Aorta (tissue), 5 donors: ENCODE measurements around the gene SLC15A3. TPM values are rescaled to one million over a fixed set of nuclear protein-coding genes. Genes with fewer than 3 reads are reported as not detected.
"Not testable (repeated sequence)": the region's sequence is repeated elsewhere in the genome, so short reads cannot be mapped to it uniquely, and the experiment has no call there.

Experiments
- ATAC-seq: fragments of 200-7000 bp; cut with Tn5 transposase; one replicate; pipeline ENCODE4 v1.9.1; 2022; ENCODE audit warnings: moderate library complexity; ENCODE audit not compliant: low FRiP score
- DNase-seq, 2 donors: peaks; one replicate each; pipeline ENCODE4 v3.0.0-alpha.2; 2020
- H3K27ac ChIP-seq, 2 donors: one replicate each; pipeline ENCODE4 v1.5.1; 2013; ENCODE audit warnings: low read length in 2 of 2, mild to moderate bottlenecking in 2 of 2, moderate library complexity in 2 of 2, control low read depth in 1 of 2, inconsistent platforms in 1 of 2, low read depth in 1 of 2
- H3K27me3 ChIP-seq, 2 donors: one replicate each; pipeline ENCODE4 v1.6.1; 2013; ENCODE audit warnings: control low read depth in 1 of 2, low read length in 1 of 2, mild to moderate bottlenecking in 1 of 2, moderate library complexity in 1 of 2; ENCODE audit not compliant: insufficient read depth in 2 of 2, control insufficient read depth in 1 of 2
- H3K36me3 ChIP-seq, 2 donors: one replicate each; pipeline ENCODE4 v1.6.1; 2013; ENCODE audit warnings: control low read depth in 1 of 2, low read length in 1 of 2, mild to moderate bottlenecking in 1 of 2; ENCODE audit not compliant: insufficient read depth in 2 of 2, control insufficient read depth in 1 of 2
- H3K4me1 ChIP-seq, 2 donors: one replicate each; pipeline ENCODE4 v1.6.1; 2013; ENCODE audit warnings: low read length in 2 of 2, control low read depth in 1 of 2, mild to moderate bottlenecking in 1 of 2, moderate library complexity in 1 of 2; ENCODE audit not compliant: insufficient read depth in 2 of 2, control insufficient read depth in 1 of 2
- H3K4me3 ChIP-seq, 2 donors: one replicate each; pipeline ENCODE4 v1.5.1; 2013; ENCODE audit warnings: low read length in 2 of 2, control low read depth in 1 of 2, mild to moderate bottlenecking in 1 of 2
- H3K9me3 ChIP-seq: one replicate; pipeline ENCODE4 v1.6.1; 2013; ENCODE audit warnings: mild to moderate bottlenecking, low read length; ENCODE audit not compliant: control insufficient read depth
- WGBS, 2 donors: extraction: QIAGEN DNeasy Blood & Tissue Kit; methylation state at CpG; one replicate each; pipeline ENCODE4 v1.1.7; 2013; 5-methylcytosine and 5-hydroxymethylcytosine counted together
- intact Hi-C, 2 donors: fragments of 100-400 bp; cut with DNase I; formaldehyde crosslinking; loops; one replicate each; pipeline versions ENCODE4 v1.14.2 to v1.15.0; 2022
- polyA plus RNA-seq, 2 donors: library from polyadenylated mRNA; stranded (reverse); fragments of 200-250 nt; gene quantifications; one replicate each; pipeline ENCODE4 v1.2.3, GENCODE V29; 2013
- total RNA-seq, 2 donors: library from RNA; stranded (reverse); fragmentation: NEBNext Ultra II Directional; extraction: Animal tissue kit (Norgen Biotek cat#: 25700); gene quantifications; one replicate each; pipeline ENCODE4 v1.2.1, GENCODE V29; 2021
- donor health status: healthy with polysubstance abuse.
- donor health status: Bipolar disorder and iron deficiency.
- donor health status: DM: no; HTN: no; CAD: no.
- donor health status: DM: no; HTN: no; CAD: no.
- donor health status: DM: yes; HTN: yes; CAD: no.

The SLC15A3 gene
- total and polyA plus RNA-seq, 4 donors: 21.2 to 47.8 (median 35.9) TPM

DNA sequence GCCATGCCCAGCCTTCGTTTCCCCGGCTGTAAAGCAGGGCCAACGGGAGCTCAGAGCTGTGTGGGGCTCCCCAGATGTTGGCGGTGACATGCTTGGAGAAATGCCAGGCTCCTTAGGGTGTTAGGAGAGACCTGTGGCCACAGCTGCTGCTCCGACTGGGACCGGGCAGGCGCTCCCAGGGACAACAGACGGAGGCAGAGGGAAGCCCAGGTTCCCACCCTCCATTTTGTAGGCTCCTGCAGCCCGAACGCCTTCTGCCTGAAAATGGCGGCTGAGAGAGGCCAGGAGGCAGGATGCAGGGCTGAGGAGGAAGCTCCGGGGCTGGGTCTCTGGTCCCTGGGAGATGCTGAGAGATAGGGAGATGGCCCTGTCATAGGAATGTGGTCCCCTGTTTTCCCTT is 29.5 kb upstream of the SLC15A3 start:
- Histone ChIP-seq H3K4me3 (no peak overlapping the region), H3K9me3 (no peaks in the 10 kb centered on the region), H3K27me3 (no peaks in the 10 kb centered on the region), H3K4me1 (no peaks in the 10 kb centered on the region), H3K36me3 (no peaks in the 10 kb centered on the region), H3K27ac (no peak overlapping the region)
- intact Hi-C loops: no loop called here
- no peak for DNase-seq
- WGBS, 2 donors: 79 to 86% methylated on average over 12 of the region's 12 CpGs
- no peak for ATAC-seq

DNA sequence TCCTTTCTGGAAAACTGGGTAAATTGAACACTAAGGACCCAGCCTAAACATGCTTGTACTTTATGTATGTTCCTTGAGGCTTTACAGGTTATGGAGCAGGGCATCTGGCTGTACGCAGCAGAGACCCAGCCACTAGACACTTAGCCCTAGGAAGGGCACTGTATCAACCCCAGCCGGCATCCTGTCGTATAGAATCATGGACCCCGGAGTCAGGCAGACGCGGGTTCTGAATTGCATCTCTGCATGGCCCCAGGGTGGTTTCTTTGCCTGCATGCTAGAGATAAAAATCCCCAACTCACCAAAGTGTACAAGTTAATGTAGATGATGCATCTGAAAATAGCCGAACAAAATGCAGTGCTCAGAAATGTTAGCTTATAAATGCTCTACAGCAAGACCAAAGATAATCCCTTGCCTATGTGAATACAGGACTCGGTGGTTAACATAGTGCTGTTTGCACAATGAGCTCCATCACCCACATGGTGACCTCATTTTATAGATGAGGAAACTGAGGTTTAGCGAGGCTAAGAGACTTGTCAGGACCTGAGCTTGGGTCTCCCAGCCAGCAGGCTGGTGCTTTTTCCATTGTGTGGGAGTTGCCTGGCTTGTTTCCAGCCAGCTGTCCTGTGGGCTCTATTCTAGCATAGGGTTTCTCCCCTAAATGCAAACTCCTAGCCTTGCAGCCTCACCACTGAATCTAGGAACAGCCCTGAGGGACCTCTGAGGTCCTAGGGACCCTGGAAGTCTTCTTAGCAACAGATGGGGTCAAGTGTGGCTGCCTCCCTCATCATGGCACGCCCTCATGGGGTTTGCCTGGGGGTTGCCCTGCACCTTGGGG is 26.8 kb upstream of the SLC15A3 start:
- ATAC-seq (no peak), DNase-seq (peak in 1 of 2 donors; percentile 42)
- intact Hi-C loops: no loop called here
- Histone ChIP-seq H3K9me3 (no peaks in the 10 kb centered on the region), H3K4me3 (no peak overlapping the region), H3K27ac (no peak overlapping the region), H3K4me1 (no peaks in the 10 kb centered on the region), H3K27me3 (no peaks in the 10 kb centered on the region), H3K36me3 (no peaks in the 10 kb centered on the region)
- WGBS, 2 donors: 74 to 80% methylated on average over 10 of the region's 10 CpGs

DNA sequence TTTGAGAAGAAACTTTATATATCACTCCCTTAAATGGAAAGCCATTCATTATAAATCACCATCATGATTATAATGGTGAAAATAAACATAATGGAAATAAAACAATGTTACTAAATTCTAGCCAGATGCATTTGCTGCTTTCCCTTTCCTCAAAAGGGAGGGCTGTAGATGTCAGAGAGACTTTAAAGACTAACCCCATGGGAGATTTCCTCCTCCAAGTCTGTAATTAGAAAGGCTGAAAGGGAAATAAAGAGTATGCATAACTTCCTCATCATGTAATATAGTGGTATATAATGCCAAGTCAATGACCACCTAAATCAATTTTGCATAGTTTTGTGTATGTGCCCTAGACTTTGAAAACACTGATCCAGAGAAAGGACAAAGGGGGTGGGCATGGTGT is 25.9 kb upstream of the SLC15A3 start:
- no peaks in the 10 kb centered on the region for H3K36me3 ChIP-seq
- DNase-seq: no peak
- no peak overlapping the region for H3K4me3 ChIP-seq
- H3K4me1 ChIP-seq: no peaks in the 10 kb centered on the region
- no peaks in the 10 kb centered on the region for H3K27me3 ChIP-seq
- H3K9me3 ChIP-seq: no peaks in the 10 kb centered on the region
- no peak for ATAC-seq
- no peak overlapping the region for H3K27ac ChIP-seq
- intact Hi-C loops: no loop called here

DNA sequence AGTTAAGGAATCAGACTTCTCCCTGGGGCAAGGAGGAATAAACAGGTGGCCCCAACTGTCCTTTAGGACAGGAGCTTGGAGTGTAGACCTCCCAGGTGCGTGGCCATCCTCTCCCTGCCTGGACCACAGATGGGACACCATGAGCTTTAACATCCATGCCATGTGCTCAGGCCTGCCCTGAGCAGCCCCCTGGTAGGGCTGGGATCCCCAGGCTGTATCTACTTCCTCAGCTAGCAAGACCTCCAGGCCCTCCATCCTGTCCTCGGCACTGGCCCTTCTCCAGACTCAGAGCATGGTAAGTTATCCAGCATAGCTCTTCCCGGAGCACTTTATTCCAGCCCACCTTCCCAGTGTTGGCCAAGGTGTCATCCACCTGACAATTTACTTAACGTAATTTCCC is 25.2 kb upstream of the SLC15A3 start:
- Histone ChIP-seq H3K36me3 (no peaks in the 10 kb centered on the region), H3K9me3 (no peaks in the 10 kb centered on the region), H3K4me1 (no peaks in the 10 kb centered on the region), H3K4me3 (no peak overlapping the region), H3K27me3 (no peaks in the 10 kb centered on the region), H3K27ac (no peak overlapping the region)
- 94 to 98% methylated on average over 4 of the region's 4 CpGs for WGBS, 2 donors
- intact Hi-C loops: no loop called here
- ATAC-seq (no peak), DNase-seq (peak in 1 of 2 donors; percentile 21)

DNA sequence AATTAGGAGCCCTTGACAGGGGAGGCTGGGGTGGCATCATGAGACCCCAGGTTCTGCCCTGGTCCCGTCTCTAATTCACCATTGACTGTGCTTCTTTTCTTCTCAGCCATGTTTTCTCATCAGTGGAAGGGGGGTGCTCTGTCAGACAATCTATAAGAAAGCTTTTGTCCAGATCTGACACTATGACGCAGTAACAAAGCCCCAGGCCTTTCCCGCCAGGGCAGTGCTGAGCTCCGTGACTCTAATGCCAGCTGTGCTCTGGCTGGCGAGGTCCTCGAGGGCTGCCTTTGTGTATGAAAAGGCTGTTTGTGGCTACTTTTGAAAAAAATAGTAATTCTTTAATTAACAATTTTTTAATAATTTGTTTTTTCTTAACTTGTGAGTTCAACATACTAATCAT is 22.8 kb upstream of the SLC15A3 start:
- H3K36me3 ChIP-seq: no peaks in the 10 kb centered on the region
- ATAC-seq (no peak), DNase-seq (peak; percentile 36 to 42)
- H3K9me3 ChIP-seq: no peaks in the 10 kb centered on the region
- no peaks in the 10 kb centered on the region for H3K27me3 ChIP-seq
- H3K4me1 ChIP-seq: no peaks in the 10 kb centered on the region
- intact Hi-C loops: no loop called here
- no peak overlapping the region for H3K27ac ChIP-seq
- no peak overlapping the region for H3K4me3 ChIP-seq
- WGBS, 2 donors: 96 to 98% methylated on average over 6 of the region's 6 CpGs

DNA sequence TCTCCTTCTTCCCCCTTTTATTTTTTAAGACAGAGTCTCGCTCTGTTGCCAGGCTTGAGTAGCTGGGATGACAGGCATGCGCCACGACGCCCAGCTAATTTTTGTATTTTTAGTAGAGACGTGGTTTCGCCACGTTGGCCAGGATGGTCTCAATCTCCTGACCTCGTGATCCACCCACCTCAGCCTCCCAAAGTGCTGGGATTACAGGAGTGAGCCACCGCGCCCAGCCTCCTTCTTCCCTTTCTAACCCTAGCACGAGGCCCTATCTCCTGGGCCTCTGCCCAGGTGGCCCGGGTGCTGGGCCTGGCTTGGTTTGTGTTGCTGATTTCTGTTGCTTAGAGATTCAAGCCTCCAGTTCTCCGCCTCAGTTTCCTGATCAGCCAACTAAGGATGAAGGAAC is 22.3 kb upstream of the SLC15A3 start:
- peak in 1 of 2 donors; percentile 18 for DNase-seq
- H3K36me3 ChIP-seq, H3K27me3 ChIP-seq, ATAC-seq, H3K27ac ChIP-seq, H3K4me1 ChIP-seq, H3K9me3 ChIP-seq, intact Hi-C loops, H3K4me3 ChIP-seq: not testable (repeated sequence)
- 87% methylated on average over 13 of the region's 13 CpGs for WGBS, 2 donors

DNA sequence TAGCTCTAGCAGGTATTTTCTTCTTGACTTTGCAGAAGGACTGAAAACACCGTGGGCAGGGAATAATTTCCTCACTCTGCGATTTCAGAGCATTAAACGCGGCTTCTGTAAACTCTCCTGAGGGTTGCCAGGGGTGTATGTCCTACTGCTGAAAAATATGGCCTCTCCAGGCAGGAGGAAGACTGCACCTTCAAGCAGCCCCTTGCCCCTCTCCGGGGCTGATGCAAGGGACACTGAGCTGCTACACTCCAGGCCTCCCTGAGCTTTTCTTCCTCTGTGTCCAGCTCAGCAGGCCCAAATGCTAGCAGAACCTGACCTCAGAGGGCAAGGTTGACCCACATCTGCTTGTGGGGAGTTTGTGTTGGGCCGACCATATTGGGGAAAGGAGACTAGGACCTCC is 21.7 kb upstream of the SLC15A3 start:
- H3K27me3 ChIP-seq: no peaks in the 10 kb centered on the region
- H3K27ac ChIP-seq: no peak overlapping the region
- DNase-seq (peak in 1 of 2 donors; percentile 13), ATAC-seq (no peak)
- H3K4me1 ChIP-seq: no peaks in the 10 kb centered on the region
- H3K9me3 ChIP-seq: no peaks in the 10 kb centered on the region
- no peaks in the 10 kb centered on the region for H3K36me3 ChIP-seq
- 81 to 82% methylated on average over 6 of the region's 6 CpGs for WGBS, 2 donors
- H3K4me3 ChIP-seq: no peak overlapping the region
- intact Hi-C loops: no loop called here

DNA sequence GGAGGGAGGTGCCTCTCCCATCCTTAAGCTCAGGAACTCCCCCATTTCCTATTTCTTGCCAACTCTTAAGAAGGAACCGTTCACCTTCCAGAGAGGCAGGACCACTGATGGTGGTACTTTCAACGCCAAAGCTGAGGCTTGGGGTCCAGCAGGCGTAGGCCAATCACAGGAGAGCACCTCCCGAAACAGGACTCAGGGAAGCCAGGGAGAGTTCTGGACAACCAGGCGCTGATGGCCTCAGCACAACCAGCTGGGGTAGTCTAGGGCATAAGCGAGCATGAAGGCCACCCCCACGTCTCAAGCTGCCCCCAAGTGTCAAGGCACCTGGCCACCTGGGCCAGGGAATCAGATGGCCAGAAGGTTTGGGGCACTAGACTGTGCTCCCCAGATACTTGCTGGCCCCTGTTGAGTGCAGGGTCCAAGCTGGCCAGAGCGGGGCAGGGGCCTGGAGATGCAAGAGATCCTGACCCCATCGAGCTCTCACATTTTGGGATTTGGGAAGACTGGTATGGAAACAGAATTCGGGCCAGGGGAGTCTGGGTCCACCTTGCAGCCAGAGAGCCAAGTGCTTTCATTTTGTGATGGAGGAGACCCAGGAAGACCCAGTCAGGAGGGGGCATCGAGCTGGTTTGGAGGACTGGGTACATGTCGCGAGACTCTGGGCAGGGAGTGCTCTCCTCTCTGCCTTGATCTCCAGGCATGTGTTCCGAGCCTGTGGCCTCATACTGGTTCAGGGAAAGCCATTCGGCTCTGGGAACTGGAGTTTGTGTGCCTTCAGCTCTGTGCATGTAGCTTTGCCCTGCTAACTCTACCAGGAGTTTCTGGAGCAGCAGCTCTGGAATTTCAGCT is 20.4 kb upstream of the SLC15A3 start:
- Histone ChIP-seq H3K9me3 (no peaks in the 10 kb centered on the region), H3K27ac (no peak overlapping the region), H3K4me3 (no peak overlapping the region), H3K4me1 (no peaks in the 10 kb centered on the region), H3K36me3 (no peaks in the 10 kb centered on the region), H3K27me3 (no peaks in the 10 kb centered on the region)
- DNase-seq (peak; percentile 40 to 51), ATAC-seq (no peak)
- 88 to 89% methylated on average over 15 of the region's 15 CpGs for WGBS, 2 donors
- intact Hi-C loops: no loop called here

DNA sequence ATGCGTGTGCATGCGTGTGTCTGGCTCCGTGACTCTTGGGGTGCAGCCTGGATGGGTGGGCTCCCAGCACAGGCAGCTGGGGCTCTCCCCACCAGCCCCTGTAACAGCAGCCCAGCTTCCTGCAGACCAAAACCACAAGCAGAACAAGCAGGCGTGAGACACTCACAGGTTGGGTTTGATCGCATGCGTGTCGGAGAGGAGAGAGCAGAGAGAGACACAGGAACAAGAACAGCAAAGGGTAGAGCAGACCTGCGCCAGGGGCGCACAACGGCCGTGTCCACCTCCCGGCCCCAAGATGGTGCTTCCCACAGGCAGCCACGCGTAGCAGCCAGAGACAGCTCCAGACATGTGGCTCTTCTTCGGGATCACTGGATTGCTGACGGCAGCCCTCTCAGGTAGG is 19.5 kb upstream of the SLC15A3 start, which contains the start of gene CD6:
Gene CD6, plus strand, starts transcription at position 161 of the 400 bp plus-strand sequence. Its CDS starts 186 bp downstream, at position 347.
- Histone ChIP-seq H3K27ac (no peak within 1 kb of the TSS), H3K27me3 (no peaks in the 10 kb centered on the region), H3K9me3 (no peaks in the 10 kb centered on the region), H3K4me3 (no peak within 1 kb of the TSS), H3K4me1 (no peaks in the 10 kb centered on the region), H3K36me3 (no peaks in the 10 kb centered on the region)
- WGBS, 2 donors: 91 to 93% methylated on average over 16 of the region's 16 CpGs
- intact Hi-C loops: no loop called here
- DNase-seq: peak in 1 of 2 donors; percentile 43
- no peak for ATAC-seq
